PFSK-1 (cell line): ENCODE data around the gene SINHCAF.

Experiments
- FOXP2 ChIP-seq: optimal IDR thresholded peaks from 2 replicates; pipeline ENCODE3; 2011; ENCODE audit warnings: borderline replicate concordance, control low read depth, inconsistent platforms; ENCODE audit not compliant: insufficient read depth; ENCODE audit errors: extremely low read length, extremely low read depth
- POLR2AphosphoS5 ChIP-seq: IDR thresholded peaks from 2 replicates; pipeline ENCODE4 v1.6.1; 2012; ENCODE audit warnings: low read depth, mild to moderate bottlenecking, control low read depth, low read length, moderate library complexity
- REST ChIP-seq, 2 experiments: IDR thresholded peaks; 2 replicates each; pipeline versions ENCODE4 v1.6.1 to v1.8.0; 2011 to 2012; ENCODE audit warnings: low read depth in 2 of 2, low read length in 2 of 2, control low read depth in 1 of 2, inconsistent platforms in 1 of 2, mild to moderate bottlenecking in 1 of 2, moderate library complexity in 1 of 2; ENCODE audit not compliant: insufficient read depth in 1 of 2
- SIN3A ChIP-seq: IDR thresholded peaks from 2 replicates; pipeline ENCODE4 v1.6.1; 2012; ENCODE audit warnings: mild to moderate bottlenecking, low read length, moderate library complexity, borderline replicate concordance; ENCODE audit not compliant: insufficient read depth
- TAF1 ChIP-seq: IDR thresholded peaks from 2 replicates; pipeline ENCODE4 v1.6.1; 2012; ENCODE audit warnings: low read length, control low read depth, borderline replicate concordance; ENCODE audit not compliant: insufficient read depth

The SINHCAF gene

GRCh38 chr12:31234955-31235867 lies 90.7 kb downstream of the SINHCAF start:
- TF ChIP-seq TAF1 (no peak), SIN3A (no peak), POLR2AphosphoS5 (no peak), REST (IDR thresholded peaks at IDR 0.05; ENCODE audit: insufficient read depth in 1 of 2, low read depth in 2 of 2, low read length in 2 of 2) (no peak), FOXP2 (no peak)

- TF ChIP-seq REST (IDR thresholded peaks at IDR 0.05; ENCODE audit: insufficient read depth in 1 of 2, low read depth in 2 of 2, low read length in 2 of 2) (no peak), POLR2AphosphoS5 (no peak)
Measured at GRCh38 chr12:31234053-31234840, 91.7 kb downstream of the SINHCAF start.

- TF ChIP-seq TAF1 = no peak
- TF ChIP-seq FOXP2 = no peak
- no peak for TF ChIP-seq REST (IDR thresholded peaks at IDR 0.05; ENCODE audit: insufficient read depth in 1 of 2, low read depth in 2 of 2, low read length in 2 of 2)
- TF ChIP-seq SIN3A = no peak
- no peak for TF ChIP-seq POLR2AphosphoS5
Measured at GRCh38 chr12:31233061-31233730, 92.8 kb downstream of the SINHCAF start.

GRCh38 chr12:31232361-31232965 lies 93.5 kb downstream of the SINHCAF start:
- TF ChIP-seq REST (IDR thresholded peaks at IDR 0.05; ENCODE audit: insufficient read depth in 1 of 2, low read depth in 2 of 2, low read length in 2 of 2) (no peak), FOXP2 (no peak), POLR2AphosphoS5 (no peak), SIN3A (no peak), TAF1 (no peak)
